HL-60 (cell line): ENCODE data around the gene IPO11.
"Not testable (repeated sequence)": the region's sequence is repeated elsewhere in the genome, so short reads cannot be mapped to it uniquely, and the experiment has no call there.

Experiments used
- DNase-seq, 2 experiments: peaks; one replicate each; pipeline ENCODE4 v3.0.0-alpha.2; 2010 to 2020; ENCODE audit warnings: low read depth in 1 of 2, low spot score in 1 of 2
- H3K27ac ChIP-seq: fragments of 250-450 bp; sonication (Bioruptor Pico); replicated peaks from 2 replicates; pipeline ENCODE4 v1.5.1; 2020; ENCODE audit warnings: mild to moderate bottlenecking, moderate library complexity
- H3K27me3 ChIP-seq: fragments of 250-450 bp; sonication (Bioruptor Pico); 2 replicates; pipeline ENCODE4 v1.5.1; 2021; ENCODE audit warnings: mild to moderate bottlenecking, moderate library complexity; ENCODE audit not compliant: insufficient read depth, poor library complexity, severe bottlenecking
- H3K4me3 ChIP-seq: replicated peaks from 2 replicates; pipeline ENCODE4 v1.5.1; 2011; ENCODE audit warnings: mild to moderate bottlenecking, control low read depth, low read length; ENCODE audit not compliant: insufficient read depth
- GABPA ChIP-seq: IDR thresholded peaks from 2 replicates; pipeline ENCODE4 v1.6.1; 2012; ENCODE audit warnings: low read depth
- POLR2AphosphoS5 ChIP-seq: IDR thresholded peaks from 2 replicates; pipeline ENCODE4 v1.6.1; 2012; ENCODE audit warnings: low read depth
- SPI1 ChIP-seq: IDR thresholded peaks from 2 replicates; pipeline ENCODE4 v1.6.1; 2012; ENCODE audit warnings: low read depth, mild to moderate bottlenecking, borderline replicate concordance
- TF ChIP-seq, protein P1 (sequence below): IDR thresholded peaks from one replicate; pipeline ENCODE4 v1.5.1; 2011; ENCODE audit warnings: low read length, control low read depth, inconsistent platforms; ENCODE audit not compliant: insufficient read depth
- TF ChIP-seq, protein P2 (sequence below): IDR thresholded peaks from 2 replicates; pipeline ENCODE4 v1.6.1; 2012; ENCODE audit warnings: low read depth; ENCODE audit not compliant: insufficient replicate concordance

The IPO11 gene

DNA sequence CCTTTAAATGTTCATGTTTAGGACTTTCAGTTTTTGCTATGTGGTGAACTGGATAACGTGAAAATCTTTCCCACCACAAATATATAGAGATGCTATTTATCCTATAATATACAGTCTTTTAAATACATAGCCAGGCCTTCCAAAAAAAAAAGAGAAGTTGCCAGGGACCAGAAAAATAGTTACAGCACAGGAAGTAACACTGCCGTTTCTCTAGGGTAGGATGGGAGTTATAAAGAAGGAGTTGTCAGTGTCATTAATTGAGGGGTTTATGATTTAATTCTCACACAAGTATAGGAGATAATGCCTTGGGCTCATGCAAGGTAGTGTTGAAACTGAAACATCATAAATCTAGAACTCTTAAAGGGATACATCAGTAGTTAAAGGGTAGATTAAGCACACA lies 250.0 kb downstream of the IPO11 start:
- no peak overlapping the region for H3K4me3 ChIP-seq
- H3K27ac ChIP-seq = no peak overlapping the region
- H3K27me3 ChIP-seq = no peaks in the 10 kb centered on the region
- no peak for DNase-seq
- TF ChIP-seq, protein P1, sequence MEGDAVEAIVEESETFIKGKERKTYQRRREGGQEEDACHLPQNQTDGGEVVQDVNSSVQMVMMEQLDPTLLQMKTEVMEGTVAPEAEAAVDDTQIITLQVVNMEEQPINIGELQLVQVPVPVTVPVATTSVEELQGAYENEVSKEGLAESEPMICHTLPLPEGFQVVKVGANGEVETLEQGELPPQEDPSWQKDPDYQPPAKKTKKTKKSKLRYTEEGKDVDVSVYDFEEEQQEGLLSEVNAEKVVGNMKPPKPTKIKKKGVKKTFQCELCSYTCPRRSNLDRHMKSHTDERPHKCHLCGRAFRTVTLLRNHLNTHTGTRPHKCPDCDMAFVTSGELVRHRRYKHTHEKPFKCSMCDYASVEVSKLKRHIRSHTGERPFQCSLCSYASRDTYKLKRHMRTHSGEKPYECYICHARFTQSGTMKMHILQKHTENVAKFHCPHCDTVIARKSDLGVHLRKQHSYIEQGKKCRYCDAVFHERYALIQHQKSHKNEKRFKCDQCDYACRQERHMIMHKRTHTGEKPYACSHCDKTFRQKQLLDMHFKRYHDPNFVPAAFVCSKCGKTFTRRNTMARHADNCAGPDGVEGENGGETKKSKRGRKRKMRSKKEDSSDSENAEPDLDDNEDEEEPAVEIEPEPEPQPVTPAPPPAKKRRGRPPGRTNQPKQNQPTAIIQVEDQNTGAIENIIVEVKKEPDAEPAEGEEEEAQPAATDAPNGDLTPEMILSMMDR = no peak
- TF ChIP-seq SPI1 (no peak), GABPA (no peak), POLR2AphosphoS5 (no peak)
- TF ChIP-seq, protein P2, sequence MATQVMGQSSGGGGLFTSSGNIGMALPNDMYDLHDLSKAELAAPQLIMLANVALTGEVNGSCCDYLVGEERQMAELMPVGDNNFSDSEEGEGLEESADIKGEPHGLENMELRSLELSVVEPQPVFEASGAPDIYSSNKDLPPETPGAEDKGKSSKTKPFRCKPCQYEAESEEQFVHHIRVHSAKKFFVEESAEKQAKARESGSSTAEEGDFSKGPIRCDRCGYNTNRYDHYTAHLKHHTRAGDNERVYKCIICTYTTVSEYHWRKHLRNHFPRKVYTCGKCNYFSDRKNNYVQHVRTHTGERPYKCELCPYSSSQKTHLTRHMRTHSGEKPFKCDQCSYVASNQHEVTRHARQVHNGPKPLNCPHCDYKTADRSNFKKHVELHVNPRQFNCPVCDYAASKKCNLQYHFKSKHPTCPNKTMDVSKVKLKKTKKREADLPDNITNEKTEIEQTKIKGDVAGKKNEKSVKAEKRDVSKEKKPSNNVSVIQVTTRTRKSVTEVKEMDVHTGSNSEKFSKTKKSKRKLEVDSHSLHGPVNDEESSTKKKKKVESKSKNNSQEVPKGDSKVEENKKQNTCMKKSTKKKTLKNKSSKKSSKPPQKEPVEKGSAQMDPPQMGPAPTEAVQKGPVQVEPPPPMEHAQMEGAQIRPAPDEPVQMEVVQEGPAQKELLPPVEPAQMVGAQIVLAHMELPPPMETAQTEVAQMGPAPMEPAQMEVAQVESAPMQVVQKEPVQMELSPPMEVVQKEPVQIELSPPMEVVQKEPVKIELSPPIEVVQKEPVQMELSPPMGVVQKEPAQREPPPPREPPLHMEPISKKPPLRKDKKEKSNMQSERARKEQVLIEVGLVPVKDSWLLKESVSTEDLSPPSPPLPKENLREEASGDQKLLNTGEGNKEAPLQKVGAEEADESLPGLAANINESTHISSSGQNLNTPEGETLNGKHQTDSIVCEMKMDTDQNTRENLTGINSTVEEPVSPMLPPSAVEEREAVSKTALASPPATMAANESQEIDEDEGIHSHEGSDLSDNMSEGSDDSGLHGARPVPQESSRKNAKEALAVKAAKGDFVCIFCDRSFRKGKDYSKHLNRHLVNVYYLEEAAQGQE = no peak

DNA sequence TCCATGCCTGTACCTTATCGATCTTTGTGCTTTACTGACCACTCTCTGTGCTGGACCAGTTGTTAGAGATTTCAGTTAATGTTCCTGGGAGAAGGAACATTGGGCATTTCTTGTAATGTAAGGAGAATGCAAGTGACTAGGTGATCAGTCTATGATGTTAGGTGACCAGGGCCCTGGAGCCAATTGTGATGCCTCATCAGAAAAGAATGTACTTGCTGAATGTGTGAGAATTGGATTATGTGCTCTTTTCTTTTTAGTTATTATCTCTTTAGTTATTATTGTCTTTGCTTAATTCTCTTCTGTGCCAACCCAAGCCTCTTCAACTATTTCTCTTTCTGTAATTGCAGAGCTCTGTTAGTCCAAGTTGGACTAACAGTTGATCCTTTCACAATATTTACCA lies 258.9 kb downstream of the IPO11 start:
- DNase-seq = no peak
- H3K27ac ChIP-seq = no peak overlapping the region
- TF ChIP-seq GABPA = no peak
- no peak for TF ChIP-seq POLR2AphosphoS5
- TF ChIP-seq, protein P1 = no peak
- TF ChIP-seq SPI1 = no peak
- TF ChIP-seq, protein P2 = no peak
- H3K4me3 ChIP-seq = no peak overlapping the region
- no peaks in the 10 kb centered on the region for H3K27me3 ChIP-seq

DNA sequence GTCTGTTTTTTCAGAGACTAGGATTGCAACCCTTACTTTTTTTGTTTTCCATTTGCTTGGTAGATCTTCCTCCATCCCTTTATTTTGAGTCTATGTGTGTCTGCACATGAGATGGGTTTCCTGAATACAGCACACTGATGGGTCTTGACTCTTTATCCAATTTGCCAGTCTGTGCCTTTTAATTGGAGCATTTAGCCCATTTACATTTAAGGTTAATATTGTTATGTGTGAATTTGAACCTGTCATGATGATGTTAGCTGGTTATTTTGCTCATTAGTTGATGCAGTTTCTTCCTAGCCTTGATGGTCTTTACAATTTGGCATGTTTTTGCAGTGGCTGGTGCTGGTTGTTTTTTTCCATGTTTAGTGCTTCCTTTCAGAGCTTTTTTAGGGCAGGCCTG lies 264.0 kb downstream of the IPO11 start:
- H3K27me3 ChIP-seq, DNase-seq, H3K4me3 ChIP-seq, H3K27ac ChIP-seq: not testable (repeated sequence)
